GM12874 (cell line): ENCODE data around the gene CALN1.

Source experiments
- CTCF ChIP-seq: IDR thresholded peaks from 2 replicates; pipeline ENCODE4 v1.5.1; 2011; ENCODE audit warnings: low read depth, mild to moderate bottlenecking, control low read depth, low read length, moderate library complexity; ENCODE audit not compliant: insufficient read depth

The CALN1 gene

GRCh38 chr7:71829515-71829914, 582.6 kb downstream of the CALN1 start:
- TF ChIP-seq CTCF, result no peak

- TF ChIP-seq CTCF, result no peak
These were observed 583.8 kb downstream of the CALN1 start for GRCh38 chr7:71828361-71828760.

- no peak for TF ChIP-seq CTCF
These were observed 586.0 kb downstream of the CALN1 start for GRCh38 chr7:71826141-71826540.

GRCh38 chr7:71824006-71824760, 588.0 kb downstream of the CALN1 start:
- TF ChIP-seq CTCF, result no peak

GRCh38 chr7:71817916-71818315, 594.2 kb downstream of the CALN1 start:
- no peak for TF ChIP-seq CTCF

GRCh38 chr7:71808115-71808514, 604.0 kb downstream of the CALN1 start:
- TF ChIP-seq CTCF, result no peak

GRCh38 chr7:71804256-71804655, 607.9 kb downstream of the CALN1 start:
- no peak for TF ChIP-seq CTCF
